Endothelial cell of umbilical vein (primary cell): Measurements from ENCODE around the gene DEGS2. TPM values are rescaled to one million over a fixed set of nuclear protein-coding genes. Genes with fewer than 3 reads are reported as not detected.

Experiments
- BruUV-seq: library from RNA; stranded (reverse); fragments of 400-500 nt; replicated peaks from 2 replicates; lab custom pipeline; 2021; lab: Mats Ljungman, UMichigan
- CTCF ChIA-PET: fragments of 300-600, 350-600 bp; sonication (Branson Sonifier 250); formaldehyde crosslinking; loops from one replicate; lab custom pipeline; 2021; ENCODE audit warnings: antibody characterized with exemption, inconsistent platforms; lab: Charles Lee
- POLR2A ChIA-PET: fragments of 300-600, 350-600 bp; sonication (Branson Sonifier 250); formaldehyde crosslinking; loops from one replicate; lab custom pipeline; 2021; ENCODE audit warnings: antibody characterized with exemption, inconsistent platforms; lab: Charles Lee
- DNase-seq: peaks from one replicate; pipeline ENCODE4 v3.0.0-alpha.2; 2011; ENCODE audit warnings: low read depth, low spot score
- FAIRE-seq: peaks from 2 replicates; lab custom pipeline; 2011; peaks lifted over from hg19 to GRCh38; lab: Jason Lieb, UNC
- H2AFZ ChIP-seq: 2 replicates; pipeline ENCODE4 v1.6.0; 2012; ENCODE audit warnings: low read depth, low read length, control low read depth, inconsistent platforms
- H3K27ac ChIP-seq: 2 replicates; pipeline ENCODE4 v1.5.1; 2011; ENCODE audit warnings: low read depth, mild to moderate bottlenecking, control low read depth, low read length, moderate library complexity; ENCODE audit not compliant: insufficient read depth
- H3K27me3 ChIP-seq, 2 experiments: 2 replicates each; pipeline versions ENCODE4 v1.6.0 to v1.6.1; 2011; ENCODE audit warnings: low read length in 2 of 2, mixed read lengths in 1 of 2; ENCODE audit not compliant: control insufficient read depth in 2 of 2, insufficient read depth in 2 of 2
- H3K36me3 ChIP-seq, 2 experiments: 2 replicates in 1 of 2; 3 replicates in 1 of 2; pipeline ENCODE4 v1.5.1; 2011; ENCODE audit warnings: low read length in 2 of 2, mild to moderate bottlenecking in 1 of 2, moderate library complexity in 1 of 2; ENCODE audit not compliant: control insufficient read depth in 2 of 2, insufficient read depth in 2 of 2; ENCODE audit errors: extremely low read depth in 1 of 2
- H3K4me1 ChIP-seq: 3 replicates; pipeline ENCODE4 v1.5.1; 2011; ENCODE audit warnings: mild to moderate bottlenecking, low read length; ENCODE audit not compliant: control insufficient read depth, insufficient read depth; ENCODE audit errors: extremely low read depth
- H3K4me2 ChIP-seq: 2 replicates; pipeline ENCODE4 v1.6.1; 2011; ENCODE audit warnings: low read length, control low read depth, mixed read lengths; ENCODE audit not compliant: insufficient read depth
- H3K4me3 ChIP-seq, 3 experiments: fragments of 200-600 bp in 1 of 3; sonication (generic), shearing (Covaris generic) in 1 of 3; replicated peaks in 1 of 3; 2 replicates each; pipeline ENCODE4 v1.5.1; 2011 to 2016; ENCODE audit warnings: control low read depth in 3 of 3, low read length in 3 of 3, mild to moderate bottlenecking in 2 of 3, inconsistent platforms in 1 of 3, low read depth in 1 of 3, moderate library complexity in 1 of 3; ENCODE audit not compliant: insufficient read depth in 1 of 3
- H3K79me2 ChIP-seq: 2 replicates; pipeline ENCODE4 v1.6.0; 2012; ENCODE audit warnings: low read length, inconsistent platforms; ENCODE audit not compliant: control insufficient read depth, insufficient read depth
- H3K9ac ChIP-seq: replicated peaks from 2 replicates; pipeline ENCODE3; 2011; ENCODE audit warnings: low read length, control low read depth; ENCODE audit not compliant: insufficient read depth; ENCODE audit errors: extremely low read depth
- H3K9me1 ChIP-seq: replicated peaks from 3 replicates; pipeline ENCODE4 v1.6.0; 2011; ENCODE audit warnings: mild to moderate bottlenecking, low read length; ENCODE audit not compliant: control insufficient read depth, insufficient read depth; ENCODE audit errors: extremely low read depth
- H3K9me3 ChIP-seq: replicated peaks from 2 replicates; pipeline ENCODE4 v1.5.1; 2012; ENCODE audit warnings: low read length, inconsistent platforms; ENCODE audit not compliant: control insufficient read depth, insufficient read depth
- H4K20me1 ChIP-seq: replicated peaks from 2 replicates; pipeline ENCODE3; 2011; ENCODE audit warnings: mild to moderate bottlenecking, low read length; ENCODE audit not compliant: control insufficient read depth, insufficient read depth; ENCODE audit errors: extremely low read depth
- EZH2 ChIP-seq: IDR thresholded peaks from 2 replicates; pipeline ENCODE4 v1.6.1; 2012; ENCODE audit warnings: borderline replicate concordance, low read depth, mild to moderate bottlenecking, moderate library complexity, low read length, inconsistent platforms; ENCODE audit not compliant: severe bottlenecking
- FOS ChIP-seq: IDR thresholded peaks from 2 replicates; pipeline ENCODE4 v1.6.1; 2011; ENCODE audit warnings: mild to moderate bottlenecking, low read length, moderate library complexity, borderline replicate concordance; ENCODE audit not compliant: insufficient read depth
- GATA2 ChIP-seq: IDR thresholded peaks from 2 replicates; pipeline ENCODE4 v1.7.0; 2011; ENCODE audit warnings: low read depth, mild to moderate bottlenecking, moderate library complexity, mixed read lengths, low read length; ENCODE audit not compliant: insufficient read length, insufficient read depth
- JUN ChIP-seq: IDR thresholded peaks from 2 replicates; pipeline ENCODE4 v1.6.1; 2011; ENCODE audit warnings: borderline replicate concordance, low read depth; ENCODE audit not compliant: insufficient read length, insufficient read depth
- MYC ChIP-seq: IDR thresholded peaks from one replicate; pipeline ENCODE4 v1.6.1; 2011; ENCODE audit warnings: mild to moderate bottlenecking, low read depth, low read length
- POLR2A ChIP-seq: IDR thresholded peaks from 2 replicates; pipeline ENCODE4 v1.6.1; 2012; ENCODE audit warnings: low read depth, mild to moderate bottlenecking, control low read depth, low read length
- POLR2AphosphoS5 ChIP-seq: IDR thresholded peaks from 2 replicates; pipeline ENCODE4 v1.6.1; 2012; ENCODE audit warnings: low read depth, mild to moderate bottlenecking, control low read depth, low read length, moderate library complexity; ENCODE audit not compliant: insufficient read depth
- dilution Hi-C: fragments of 300-500 bp; cut with MboI; formaldehyde crosslinking; loops from one replicate; pipeline ENCODE4 v1.15.0; 2019; ENCODE audit warnings: low sequenced_read_pairs; ENCODE audit not compliant: extremely low pct_ligation_motif_present
- intact Hi-C: fragments of 100-400 bp; cut with micrococcal nuclease; formaldehyde crosslinking; loops from one replicate; pipeline ENCODE4 v1.10.0; 2022
- polyA plus RNA-seq, 4 experiments: library from polyadenylated mRNA; depleted of rRNA in 3 of 4; stranded (reverse) in 3 of 4; unstranded in 1 of 4; fragments of >200 nt; gene quantifications; 2 replicates each; pipeline versions ENCODE4 v1.2.1 to v1.2.3, GENCODE V29; 2011 to 2012; ENCODE audit warnings: missing spikeins in 1 of 4
- total RNA-seq: library from RNA; stranded (reverse); gene quantifications from 2 replicates; pipeline ENCODE4 v1.2.3, GENCODE V29; 2021
- TF ChIP-seq, protein P1 (sequence below), 2 donors: IDR thresholded peaks; 1 replicate in 1 of 2; 2 replicates in 1 of 2; pipeline ENCODE4 v1.5.1; 2011; ENCODE audit warnings: low read length in 2 of 2, mild to moderate bottlenecking in 2 of 2, moderate library complexity in 2 of 2, control low read depth in 1 of 2, inconsistent platforms in 1 of 2, low read depth in 1 of 2; ENCODE audit not compliant: insufficient read depth in 1 of 2; ENCODE audit errors: extremely low read depth in 1 of 2
- TF ChIP-seq, protein P2 (sequence below): IDR thresholded peaks from 2 replicates; pipeline ENCODE4 v1.6.1; 2011; ENCODE audit not compliant: insufficient read depth, insufficient read length

DEGS2 gene
- total and polyA plus RNA-seq, 2 donors (not counting 3 experiments of a cell fraction or from before 2014, with no cell fraction given) = 0.06 TPM; not detected in 1

DNA sequence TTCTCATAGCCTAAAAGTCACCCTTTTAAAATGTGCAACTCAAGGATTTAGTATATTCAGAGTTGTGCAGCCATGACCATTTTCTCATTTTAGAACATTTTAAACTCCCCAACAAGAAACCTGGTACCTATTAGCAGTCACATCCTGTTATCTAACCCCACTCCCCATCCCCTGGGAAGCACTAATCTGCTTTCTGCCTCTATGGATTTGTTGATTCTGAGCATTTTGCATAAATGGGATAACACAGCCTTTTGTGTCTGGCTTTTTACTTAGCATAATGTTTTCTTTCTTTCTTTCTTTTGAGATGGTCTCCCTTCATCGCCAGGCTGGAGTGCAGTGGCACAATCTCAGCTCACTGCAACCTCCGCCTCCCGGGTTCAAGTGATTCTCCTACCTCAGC, 40.9 kb upstream of the DEGS2 start:
- Histone ChIP-seq H3K4me1 (no peaks in the 10 kb centered on the region), H3K4me2 (no peak overlapping the region), H4K20me1 (no peaks in the 10 kb centered on the region), H2AFZ (no peak overlapping the region), H3K9me3 (no peaks in the 10 kb centered on the region), H3K27me3 (peaks cover 2 to 4% of the 10 kb centered on the region in 2 experiments), H3K9ac (no peak overlapping the region), H3K79me2 (no peaks in the 10 kb centered on the region), H3K4me3 (no peak overlapping the region), H3K9me1 (no peaks in the 10 kb centered on the region), H3K27ac (no peak overlapping the region), H3K36me3 (no peaks in the 10 kb centered on the region)
- TF ChIP-seq JUN (no peak), POLR2AphosphoS5 (no peak), MYC (no peak), EZH2 (no peak), GATA2 (no peak), FOS (no peak), POLR2A (no peak)
- TF ChIP-seq, protein P1, sequence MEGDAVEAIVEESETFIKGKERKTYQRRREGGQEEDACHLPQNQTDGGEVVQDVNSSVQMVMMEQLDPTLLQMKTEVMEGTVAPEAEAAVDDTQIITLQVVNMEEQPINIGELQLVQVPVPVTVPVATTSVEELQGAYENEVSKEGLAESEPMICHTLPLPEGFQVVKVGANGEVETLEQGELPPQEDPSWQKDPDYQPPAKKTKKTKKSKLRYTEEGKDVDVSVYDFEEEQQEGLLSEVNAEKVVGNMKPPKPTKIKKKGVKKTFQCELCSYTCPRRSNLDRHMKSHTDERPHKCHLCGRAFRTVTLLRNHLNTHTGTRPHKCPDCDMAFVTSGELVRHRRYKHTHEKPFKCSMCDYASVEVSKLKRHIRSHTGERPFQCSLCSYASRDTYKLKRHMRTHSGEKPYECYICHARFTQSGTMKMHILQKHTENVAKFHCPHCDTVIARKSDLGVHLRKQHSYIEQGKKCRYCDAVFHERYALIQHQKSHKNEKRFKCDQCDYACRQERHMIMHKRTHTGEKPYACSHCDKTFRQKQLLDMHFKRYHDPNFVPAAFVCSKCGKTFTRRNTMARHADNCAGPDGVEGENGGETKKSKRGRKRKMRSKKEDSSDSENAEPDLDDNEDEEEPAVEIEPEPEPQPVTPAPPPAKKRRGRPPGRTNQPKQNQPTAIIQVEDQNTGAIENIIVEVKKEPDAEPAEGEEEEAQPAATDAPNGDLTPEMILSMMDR (IDR thresholded peaks at IDR 0.05; ENCODE audit: extremely low read depth in 1 of 2, insufficient read depth in 1 of 2, low read depth in 1 of 2, low read length in 2 of 2) = no peak
- TF ChIP-seq, protein P2, sequence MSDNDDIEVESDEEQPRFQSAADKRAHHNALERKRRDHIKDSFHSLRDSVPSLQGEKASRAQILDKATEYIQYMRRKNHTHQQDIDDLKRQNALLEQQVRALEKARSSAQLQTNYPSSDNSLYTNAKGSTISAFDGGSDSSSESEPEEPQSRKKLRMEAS = no peak
- intact Hi-C loops = no loop called here
- ChIA-PET CTCF (no interaction called here), POLR2A (no interaction called here)
- BruUV-seq = no TSS peak
- dilution Hi-C loops = no loop called here
- DNase-seq = no peak
- FAIRE-seq = no peak
